HepG2 (cell line): ENCODE measurements around the gene OTUD4. TPM values are rescaled to one million over a fixed set of nuclear protein-coding genes. Genes with fewer than 3 reads are reported as not detected.

Source experiments
- ATAC-seq: fragments of 200-7000 bp; cut with Tn5 transposase; 3 replicates; pipeline ENCODE4 v1.9.1; 2020; ENCODE audit warnings: mild to moderate bottlenecking, moderate library complexity
- BruUV-seq: library from RNA; stranded (reverse); fragments of 400-500 nt; replicated peaks from 2 replicates; lab custom pipeline; 2021; lab: Mats Ljungman, UMichigan
- CTCF ChIA-PET: fragments of 300-600 bp; formaldehyde crosslinking; extraction: SDS; loops from one replicate; lab custom pipeline; 2021; ENCODE audit warnings: low total read pairs, inconsistent platforms, low intra/inter-chr PET ratio; lab: Yijun Ruan, JAX
- POLR2A ChIA-PET: fragments of 350-600 bp; sonication (Branson Sonifier 250); formaldehyde crosslinking; loops from one replicate; lab custom pipeline; 2020; ENCODE audit warnings: antibody characterized with exemption, inconsistent platforms; lab: Yijun Ruan, JAX
- DNase-seq: peaks from one replicate; pipeline ENCODE4 v3.0.0-alpha.2; 2015; ENCODE audit warnings: low spot score
- FAIRE-seq: peaks from 3 replicates; lab custom pipeline; 2011; peaks lifted over from hg19 to GRCh38; lab: Jason Lieb, UNC
- H2AFZ ChIP-seq: one replicate; pipeline ENCODE4 v1.6.1; 2011; ENCODE audit warnings: low read length, inconsistent platforms
- H3K27ac ChIP-seq: fragments of 300-600 bp; 3 replicates; pipeline ENCODE4 v1.8.0; 2011; ENCODE audit warnings: mixed run types, mild to moderate bottlenecking, mixed read lengths, low read length, inconsistent platforms; ENCODE audit not compliant: insufficient read depth; ENCODE audit errors: extremely low read length
- H3K27me3 ChIP-seq, 2 experiments: fragments of 200-600 bp in 1 of 2; 2 replicates in 1 of 2; 3 replicates in 1 of 2; pipeline versions ENCODE4 v1.6.0 to v1.8.0; 2011; ENCODE audit warnings: low read length in 2 of 2, mild to moderate bottlenecking in 2 of 2, moderate library complexity in 2 of 2, inconsistent platforms in 1 of 2; ENCODE audit not compliant: insufficient read depth in 2 of 2, control insufficient read depth in 1 of 2
- H3K36me3 ChIP-seq, 2 experiments: fragments of 200-600 bp in 1 of 2; replicated peaks in 1 of 2; 2 replicates in 1 of 2; 3 replicates in 1 of 2; pipeline versions ENCODE4 v1.5.1 to v1.8.0; 2011; ENCODE audit warnings: low read length in 2 of 2, inconsistent platforms in 1 of 2; ENCODE audit not compliant: insufficient read depth in 2 of 2, control insufficient read depth in 1 of 2
- H3K4me1 ChIP-seq: 2 replicates; pipeline ENCODE4 v1.5.1; 2012; ENCODE audit warnings: low read length, inconsistent platforms; ENCODE audit not compliant: insufficient read depth
- H3K4me2 ChIP-seq: 2 replicates; pipeline ENCODE4 v1.6.0; 2011; ENCODE audit warnings: low read depth, low read length, inconsistent platforms
- H3K4me3 ChIP-seq, 3 experiments: fragments of 200-600 bp in 1 of 3; sonication (generic), shearing (Covaris generic) in 1 of 3; replicated peaks in 1 of 3; 2 replicates each; pipeline ENCODE4 v1.5.1; 2011 to 2016; ENCODE audit warnings: low read length in 3 of 3, inconsistent platforms in 2 of 3, low read depth in 2 of 3, mild to moderate bottlenecking in 2 of 3, control low read depth in 1 of 3, mixed read lengths in 1 of 3; ENCODE audit not compliant: insufficient read depth in 1 of 3
- H3K79me2 ChIP-seq: one replicate; pipeline ENCODE4 v1.6.1; 2011; ENCODE audit warnings: low read length, inconsistent platforms; ENCODE audit not compliant: insufficient read depth
- H3K9ac ChIP-seq: 2 replicates; pipeline ENCODE4 v1.6.0; 2011; ENCODE audit warnings: mild to moderate bottlenecking, low read depth, low read length, inconsistent platforms; ENCODE audit not compliant: insufficient read depth
- H3K9me3 ChIP-seq: 2 replicates; pipeline ENCODE4 v1.5.1; 2012; ENCODE audit warnings: mild to moderate bottlenecking, low read length
- H4K20me1 ChIP-seq: 2 replicates; pipeline ENCODE4 v1.6.0; 2011; ENCODE audit warnings: inconsistent platforms, mild to moderate bottlenecking, low read length, moderate library complexity; ENCODE audit not compliant: insufficient read depth
- BHLHE40 ChIP-seq: IDR thresholded peaks from 2 replicates; pipeline ENCODE4 v1.6.1; 2011; ENCODE audit warnings: low read length, improper control_type of control experiment
- HCFC1 ChIP-seq: fragments of 150-350 bp; IDR thresholded peaks from 2 replicates; pipeline ENCODE4 v1.6.1; 2014; ENCODE audit warnings: low read depth, low read length
- HNRNPH1 ChIP-seq: fragments of 200-400 bp; formaldehyde crosslinking; optimal IDR thresholded peaks from 2 replicates; pipeline ENCODE3; 2017; ENCODE audit warnings: mild to moderate bottlenecking, low read depth, low read length
- HNRNPK ChIP-seq: fragments of 200-400 bp; formaldehyde crosslinking; IDR thresholded peaks from 2 replicates; pipeline ENCODE4 v1.6.1; 2018; ENCODE audit warnings: low read length, low read depth, moderate library complexity, mild to moderate bottlenecking; ENCODE audit not compliant: poor library complexity, severe bottlenecking
- POLR2A ChIP-seq, 2 experiments: IDR thresholded peaks; 2 replicates each; pipeline ENCODE4 v1.6.1; 2011; ENCODE audit warnings: low read depth in 2 of 2, low read length in 2 of 2, mild to moderate bottlenecking in 1 of 2, moderate library complexity in 1 of 2; ENCODE audit not compliant: insufficient read depth in 1 of 2
- RBM39 ChIP-seq: fragments of 200-400 bp; formaldehyde crosslinking; IDR thresholded peaks from one replicate; pipeline ENCODE4 v1.6.1; 2018; ENCODE audit warnings: antibody characterized with exemption, mild to moderate bottlenecking, low read depth, low read length; ENCODE audit not compliant: poor library complexity, severe bottlenecking
- RFXAP ChIP-seq: sonication (generic); formaldehyde crosslinking; IDR thresholded peaks from 2 replicates; pipeline ENCODE4 v1.4.0; 2020; ENCODE audit warnings: missing genetic modification reagents, borderline replicate concordance
- SIN3A ChIP-seq: IDR thresholded peaks from 2 replicates; pipeline ENCODE4 v1.6.1; 2011; ENCODE audit warnings: low read depth, mild to moderate bottlenecking, control low read depth, low read length, borderline replicate concordance
- THAP11 ChIP-seq: IDR thresholded peaks from 2 replicates; pipeline ENCODE4 v1.6.1; 2016; ENCODE audit warnings: missing biosample characterization, missing genetic modification reagents
- YY1 ChIP-seq: IDR thresholded peaks from 2 replicates; pipeline ENCODE4 v1.6.1; 2011; ENCODE audit warnings: low read length, low read depth, moderate library complexity, mild to moderate bottlenecking; ENCODE audit not compliant: insufficient read depth, insufficient replicate concordance
- ZFX ChIP-seq: sonication (generic); formaldehyde crosslinking; IDR thresholded peaks from 2 replicates; pipeline ENCODE4 v1.4.0; 2020; ENCODE audit warnings: mild to moderate bottlenecking, low read depth, missing genetic modification reagents, moderate library complexity
- ZNF138 ChIP-seq: sonication (generic); formaldehyde crosslinking; IDR thresholded peaks from 2 replicates; pipeline ENCODE4 v1.5.0; 2020; ENCODE audit warnings: mild to moderate bottlenecking, low read depth, missing genetic modification reagents
- ZNF24 ChIP-seq: fragments of 450-650 bp; IDR thresholded peaks from 2 replicates; pipeline ENCODE4 v1.6.1; 2017; ENCODE audit warnings: antibody characterized with exemption, mild to moderate bottlenecking
- ZNF563 ChIP-seq: sonication (generic); formaldehyde crosslinking; IDR thresholded peaks from 2 replicates; pipeline ENCODE4 v1.8.0; 2022; ENCODE audit warnings: mild to moderate bottlenecking, moderate library complexity, missing genetic modification reagents
- ZNF777 ChIP-seq: sonication (generic); formaldehyde crosslinking; IDR thresholded peaks from 2 replicates; pipeline ENCODE4 v1.4.0; 2020; ENCODE audit warnings: missing genetic modification reagents
- WGBS: methylation state at CpG from one replicate; pipeline ENCODE4 v1.1.6; 2017; ENCODE audit warnings: low lambda C conversion rate; 5-methylcytosine and 5-hydroxymethylcytosine counted together
- in situ Hi-C: cut with HindIII; loops from 2 replicates; pipeline ENCODE4 v1.10.0; 2017; ENCODE audit warnings: low pct_unique_long_range_greater_than_20kb; ENCODE audit not compliant: extremely low pct_ligation_motif_present
- intact Hi-C: fragments of 100-400 bp; cut with micrococcal nuclease; formaldehyde crosslinking; loops from one replicate; pipeline ENCODE4 v1.10.0; 2022; ENCODE audit not compliant: unreplicated experiment
- polyA plus RNA-seq, 8 experiments: library from polyadenylated mRNA; depleted of rRNA in 3 of 8; stranded (reverse) in 7 of 8; unstranded in 1 of 8; fragments of >200 nt; fragmentation: Illumina TruSeq in 4 of 8; extraction: Trizol in 4 of 8; gene quantifications; 2 replicates each; pipeline versions ENCODE4 v1.2.1 to v1.2.3, GENCODE V29; 2011 to 2016; ENCODE audit warnings: low read depth in 4 of 8, missing spikeins in 1 of 8, mixed read lengths in 1 of 8; ENCODE audit not compliant: insufficient read depth in 1 of 8
- total RNA-seq, 5 experiments: library from RNA; depleted of rRNA; stranded (reverse); fragments of >200 nt; fragmentation: Illumina TruSeq; extraction: Trizol; gene quantifications; 2 replicates each; pipeline ENCODE4 v1.2.3, GENCODE V29; 2016; ENCODE audit warnings: low read depth in 1 of 5
- TF ChIP-seq, protein P1 (sequence below), 2 experiments: sonication (generic) in 1 of 2; formaldehyde crosslinking in 1 of 2; IDR thresholded peaks; 2 replicates each; pipeline versions ENCODE4 v1.4.0 to v1.6.1; 2018 to 2020; ENCODE audit warnings: missing genetic modification reagents in 2 of 2, borderline replicate concordance in 1 of 2, low read depth in 1 of 2, mild to moderate bottlenecking in 1 of 2, missing biosample characterization in 1 of 2
- TF ChIP-seq, protein P2 (sequence below): sonication (generic); formaldehyde crosslinking; IDR thresholded peaks from 2 replicates; pipeline ENCODE4 v1.4.0; 2020; ENCODE audit warnings: missing genetic modification reagents, borderline replicate concordance

OTUD4 gene
- total and polyA plus RNA-seq, 2 of the 13 experiments (the other 11 are each of a cell fraction or from before 2014, with no cell fraction given): 16.1 to 18.0 TPM

DNA sequence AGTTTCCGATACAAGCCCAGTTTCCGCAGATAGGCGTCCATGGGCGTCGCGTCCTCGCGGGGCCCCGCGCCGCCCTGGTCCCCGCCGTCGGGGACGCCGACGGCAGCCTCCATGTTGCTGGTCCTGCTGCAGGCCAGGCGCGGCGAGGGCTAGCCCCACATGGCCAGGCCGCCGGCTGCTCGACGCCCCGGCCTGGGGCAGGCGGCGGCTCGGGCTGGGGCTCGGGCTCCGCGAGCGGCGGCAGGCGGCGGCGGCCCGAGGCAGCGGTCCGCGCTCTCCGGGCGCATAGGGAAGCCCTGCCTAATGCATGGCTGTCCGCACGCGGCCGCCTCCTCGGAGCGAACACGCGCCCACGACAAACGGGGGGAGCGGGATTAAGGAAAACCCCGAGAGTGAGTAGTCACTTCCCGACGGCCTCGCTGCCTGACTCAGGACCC is 510 bp downstream of the OTUD4 start (continued):
- TF ChIP-seq ZNF138 (CRISPR knock-in tag) (0 out of 2 replicates have a peak, but pooled peaks have one; percentile 10), SIN3A (peak; percentile 51; the same call in 1 of the 2 replicates), ZNF563 (CRISPR knock-in tag) (peak; percentile 19; the same call in 1 of the 2 replicates), ZFX (peak; percentile 1; the same call in 1 of the 2 replicates), YY1 (peak; percentile 70), ZNF777 (peak; percentile 97), POLR2A (IDR thresholded peaks at IDR 0.05; ENCODE audit: insufficient read depth in 1 of 2, low read depth in 2 of 2, low read length in 2 of 2) (peak in 1 of 2 experiments; percentile 10; a peak in 1 of 4 replicates)
- TF ChIP-seq, protein P1, sequence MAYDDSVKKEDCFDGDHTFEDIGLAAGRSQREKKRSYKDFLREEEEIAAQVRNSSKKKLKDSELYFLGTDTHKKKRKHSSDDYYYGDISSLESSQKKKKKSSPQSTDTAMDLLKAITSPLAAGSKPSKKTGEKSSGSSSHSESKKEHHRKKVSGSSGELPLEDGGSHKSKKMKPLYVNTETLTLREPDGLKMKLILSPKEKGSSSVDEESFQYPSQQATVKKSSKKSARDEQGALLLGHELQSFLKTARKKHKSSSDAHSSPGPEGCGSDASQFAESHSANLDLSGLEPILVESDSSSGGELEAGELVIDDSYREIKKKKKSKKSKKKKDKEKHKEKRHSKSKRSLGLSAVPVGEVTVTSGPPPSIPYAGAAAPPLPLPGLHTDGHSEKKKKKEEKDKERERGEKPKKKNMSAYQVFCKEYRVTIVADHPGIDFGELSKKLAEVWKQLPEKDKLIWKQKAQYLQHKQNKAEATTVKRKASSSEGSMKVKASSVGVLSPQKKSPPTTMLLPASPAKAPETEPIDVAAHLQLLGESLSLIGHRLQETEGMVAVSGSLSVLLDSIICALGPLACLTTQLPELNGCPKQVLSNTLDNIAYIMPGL (CRISPR knock-in tag; IDR thresholded peaks at IDR 0.05; ENCODE audit: borderline replicate concordance in 1 of 2, low read depth in 1 of 2): peak in 1 of 2 experiments; percentile 13; a peak in 1 of 4 replicates
- TF ChIP-seq, all 625 proteins: peak for 16; not testable (repeated sequence) for 609

DNA sequence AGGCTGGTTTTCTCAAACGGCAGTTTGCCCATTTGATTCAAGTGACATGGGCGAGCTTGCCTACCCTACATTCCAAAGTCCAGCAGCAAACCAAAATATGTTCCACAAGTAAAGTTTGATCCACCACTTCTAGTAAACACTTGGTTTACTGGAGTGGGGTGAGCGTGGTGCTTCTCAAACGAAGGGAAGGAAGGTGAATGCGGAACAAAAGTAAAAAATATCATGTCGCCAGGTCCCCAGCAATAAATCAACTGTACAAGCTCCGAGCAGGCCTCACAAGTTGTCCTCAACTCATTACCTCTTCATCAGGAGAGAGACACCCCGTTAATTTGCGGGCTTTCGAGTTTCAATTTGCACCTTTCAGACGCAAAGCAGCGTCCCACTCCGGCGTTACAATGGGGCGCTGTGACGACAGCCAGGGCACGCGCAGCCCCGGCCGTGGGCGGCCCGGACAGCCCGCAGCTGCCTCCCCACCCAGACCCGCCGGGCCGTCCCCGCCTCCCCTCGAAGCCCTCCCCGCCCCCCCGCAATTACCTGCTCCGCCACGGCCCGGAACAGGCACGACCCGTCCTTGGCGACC is 1.0 kb downstream of the OTUD4 start:
- in situ Hi-C loops (no loop called here), intact Hi-C loops (loop anchor here (2.0 kb wide), 1 partner anchor 81 kb away; the partner anchor contains the start of genes ABCE1 and ANAPC10)
- WGBS: under 1% methylated on average over 8 of the region's 36 CpGs
- DNase-seq (peak; percentile 21), ATAC-seq (peak; percentile 37), FAIRE-seq (no peak)
- Histone ChIP-seq H3K36me3 (0 out of 5 replicates have a peak, but pooled peaks cover 0 to 10% of the 10 kb centered on the region in 2 experiments), H3K27me3 (peaks cover 0 to 4% of the 10 kb centered on the region in 2 experiments; a peak in 1 of 5 replicates), H3K4me2 (peak overlapping the region; percentile 99), H4K20me1 (peaks cover 20% of the 10 kb centered on the region), H3K4me3 (peak overlapping the region; percentile 75 to 84 (median 78)), H2AFZ (peak overlapping the region; percentile 48), H3K4me1 (peaks cover 31% of the 10 kb centered on the region), H3K27ac (peak overlapping the region; percentile 92), H3K9ac (peak overlapping the region; percentile 87), H3K79me2 (peaks cover 49% of the 10 kb centered on the region), H3K9me3 (no peaks in the 10 kb centered on the region)
- CTCF ChIA-PET: no interaction called here
- BruUV-seq: no TSS peak
- POLR2A ChIA-PET: interaction anchor here (1.4 kb wide), 1 partner anchor 81 kb away, joined by 8 read pairs; the partner anchor contains the start of genes ABCE1 and ANAPC10
- TF ChIP-seq BHLHE40 (peak; percentile 22; the same call in 1 of the 2 replicates), HCFC1 (no peak), ZNF24 (no peak), RBM39 (no peak), HNRNPH1 (no peak), HNRNPK (no peak), THAP11 (CRISPR knock-in tag) (peak; percentile 55; the same call in 1 of the 2 replicates), RFXAP (CRISPR knock-in tag) (no peak)
- TF ChIP-seq, protein P2, sequence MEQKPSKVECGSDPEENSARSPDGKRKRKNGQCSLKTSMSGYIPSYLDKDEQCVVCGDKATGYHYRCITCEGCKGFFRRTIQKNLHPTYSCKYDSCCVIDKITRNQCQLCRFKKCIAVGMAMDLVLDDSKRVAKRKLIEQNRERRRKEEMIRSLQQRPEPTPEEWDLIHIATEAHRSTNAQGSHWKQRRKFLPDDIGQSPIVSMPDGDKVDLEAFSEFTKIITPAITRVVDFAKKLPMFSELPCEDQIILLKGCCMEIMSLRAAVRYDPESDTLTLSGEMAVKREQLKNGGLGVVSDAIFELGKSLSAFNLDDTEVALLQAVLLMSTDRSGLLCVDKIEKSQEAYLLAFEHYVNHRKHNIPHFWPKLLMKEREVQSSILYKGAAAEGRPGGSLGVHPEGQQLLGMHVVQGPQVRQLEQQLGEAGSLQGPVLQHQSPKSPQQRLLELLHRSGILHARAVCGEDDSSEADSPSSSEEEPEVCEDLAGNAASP (CRISPR knock-in tag): 0 out of 2 replicates have a peak, but pooled peaks have one; percentile 12
- TF ChIP-seq, protein P1 (CRISPR knock-in tag; IDR thresholded peaks at IDR 0.05; ENCODE audit: borderline replicate concordance in 1 of 2, low read depth in 1 of 2): peak in 1 of 2 experiments; percentile 18; a peak in 2 of 4 replicates
